HG03135 (cell line): ENCODE measurements around the gene CNPY3.
A peak's percentile ranks its signal among the peaks of the same experiment; 100 is the strongest.

Experiments used
- ATAC-seq: cut with Tn5 transposase; IDR thresholded peaks from one replicate; pipeline ENCODE4 v1.9.1; 2021; ENCODE audit warnings: mild to moderate bottlenecking, moderate library complexity; ENCODE audit not compliant: unreplicated experiment

Gene CNPY3

GRCh38 chr6:42958125-42958524 is 28.8 kb downstream of the CNPY3 start:
- no peak for ATAC-seq

GRCh38 chr6:42959917-42960242 is 30.6 kb downstream of the CNPY3 start:
- no peak for ATAC-seq

- no peak for ATAC-seq
These were observed 31.2 kb downstream of the CNPY3 start, which contains the start of gene GNMT for GRCh38 chr6:42960243-42961019. Gene GNMT, plus strand, starts transcription at chr6:42960754. Its CDS starts 14 bp downstream, at chr6:42960768.

GRCh38 chr6:42961020-42961470 is 31.8 kb downstream of the CNPY3 start:
- no peak for ATAC-seq

GRCh38 chr6:42962096-42962495 is 32.8 kb downstream of the CNPY3 start:
- no peak for ATAC-seq

- no peak for ATAC-seq
These were observed 33.4 kb downstream of the CNPY3 start for GRCh38 chr6:42962502-42963178.

GRCh38 chr6:42963179-42963854 is 34.0 kb downstream of the CNPY3 start:
- no peak for ATAC-seq

- no peak for ATAC-seq
These were observed 34.8 kb downstream of the CNPY3 start for GRCh38 chr6:42963855-42964605.

GRCh38 chr6:42966571-42966970 is 37.3 kb downstream of the CNPY3 start:
- ATAC-seq: no peak

GRCh38 chr6:42967228-42967627 is 37.9 kb downstream of the CNPY3 start:
- no peak for ATAC-seq

GRCh38 chr6:42968126-42968701 is 38.9 kb downstream of the CNPY3 start:
- ATAC-seq: no peak

- no peak for ATAC-seq
These were observed 39.5 kb downstream of the CNPY3 start for GRCh38 chr6:42968783-42969182.

GRCh38 chr6:42969431-42969830 is 40.2 kb downstream of the CNPY3 start:
- no peak for ATAC-seq

GRCh38 chr6:42969934-42970333 is 40.7 kb downstream of the CNPY3 start:
- no peak for ATAC-seq

- no peak for ATAC-seq
These were observed 41.8 kb downstream of the CNPY3 start for GRCh38 chr6:42970871-42971612.

- no peak for ATAC-seq
These were observed 42.6 kb downstream of the CNPY3 start for GRCh38 chr6:42971746-42972327.

- ATAC-seq: no peak
These were observed 44.6 kb downstream of the CNPY3 start for GRCh38 chr6:42973926-42974325.

- ATAC-seq: no peak
These were observed 45.7 kb downstream of the CNPY3 start for GRCh38 chr6:42974919-42975505.

GRCh38 chr6:42978487-42978838 is 49.2 kb downstream of the CNPY3 start:
- ATAC-seq: peak; percentile 32
